Activated naive CD8-positive, alpha-beta T cell treated with anti-CD3 and anti-CD28 coated beads for 36 hours (primary cell): ENCODE data around the gene CLEC16A. TPM values are rescaled to one million over a fixed set of nuclear protein-coding genes. Genes with fewer than 3 reads are reported as not detected.

Source experiments
- DNase-seq: peaks from one replicate; pipeline ENCODE4 v3.0.0; 2021
- H3K27ac Mint-ChIP-seq: one replicate; pipeline ENCODE4 v1.8.0; 2022; ENCODE audit warnings: mild to moderate bottlenecking, moderate library complexity, mixed read lengths
- H3K27me3 Mint-ChIP-seq: one replicate; pipeline ENCODE4 v1.8.0; 2022; ENCODE audit warnings: mild to moderate bottlenecking, mixed read lengths
- H3K36me3 Mint-ChIP-seq: one replicate; pipeline ENCODE4 v1.8.0; 2021; ENCODE audit warnings: mild to moderate bottlenecking, mixed read lengths
- H3K4me1 Mint-ChIP-seq: one replicate; pipeline ENCODE4 v1.8.0; 2021; ENCODE audit warnings: mixed read lengths
- H3K4me3 Mint-ChIP-seq: one replicate; pipeline ENCODE4 v1.8.0; 2022; ENCODE audit warnings: mild to moderate bottlenecking, moderate library complexity, mixed read lengths
- H3K9me3 Mint-ChIP-seq: one replicate; pipeline ENCODE4 v1.8.0; 2022; ENCODE audit warnings: mixed read lengths
- total RNA-seq, 2 experiments: library from RNA; stranded (reverse); gene quantifications; one replicate each; pipeline ENCODE4 v1.2.3, GENCODE V29; 2021

The CLEC16A gene
- total RNA-seq, 2 experiments from 2014 or later = 20.4 to 21.3 TPM

GRCh38 chr16:11014136-11014535 lies 69.8 kb downstream of the CLEC16A start:
- H3K4me3 Mint-ChIP-seq = no peak overlapping the region
- H3K9me3 Mint-ChIP-seq = no peaks in the 10 kb centered on the region
- H3K27me3 Mint-ChIP-seq = no peaks in the 10 kb centered on the region
- H3K27ac Mint-ChIP-seq = no peak overlapping the region
- H3K4me1 Mint-ChIP-seq = peaks cover 6% of the 10 kb centered on the region
- H3K36me3 Mint-ChIP-seq = peaks cover 4% of the 10 kb centered on the region
- DNase-seq = no peak

- peaks cover 4% of the 10 kb centered on the region for H3K36me3 Mint-ChIP-seq
- no peak overlapping the region for H3K27ac Mint-ChIP-seq
- no peak overlapping the region for H3K4me3 Mint-ChIP-seq
- peaks cover 6% of the 10 kb centered on the region for H3K4me1 Mint-ChIP-seq
- no peak for DNase-seq
- H3K27me3 Mint-ChIP-seq = no peaks in the 10 kb centered on the region
- H3K9me3 Mint-ChIP-seq = no peaks in the 10 kb centered on the region
Measured at GRCh38 chr16:11015076-11015475, 70.7 kb downstream of the CLEC16A start.

GRCh38 chr16:11015607-11016006 lies 71.2 kb downstream of the CLEC16A start:
- Mint-ChIP-seq H3K27ac (no peak overlapping the region), H3K4me1 (peaks cover 6% of the 10 kb centered on the region), H3K9me3 (no peaks in the 10 kb centered on the region), H3K36me3 (peaks cover 6% of the 10 kb centered on the region), H3K27me3 (no peaks in the 10 kb centered on the region), H3K4me3 (no peak overlapping the region)
- no peak for DNase-seq

- Mint-ChIP-seq H3K4me3 (no peak overlapping the region), H3K27me3 (no peaks in the 10 kb centered on the region), H3K4me1 (peaks cover 6% of the 10 kb centered on the region), H3K9me3 (no peaks in the 10 kb centered on the region), H3K36me3 (peaks cover 13% of the 10 kb centered on the region), H3K27ac (no peak overlapping the region)
- no peak for DNase-seq
Measured at GRCh38 chr16:11016524-11016988, 72.2 kb downstream of the CLEC16A start.

GRCh38 chr16:11016993-11017392 lies 72.6 kb downstream of the CLEC16A start:
- Mint-ChIP-seq H3K27me3 (no peaks in the 10 kb centered on the region), H3K27ac (no peak overlapping the region), H3K36me3 (peaks cover 13% of the 10 kb centered on the region), H3K9me3 (no peaks in the 10 kb centered on the region), H3K4me1 (peaks cover 6% of the 10 kb centered on the region), H3K4me3 (no peak overlapping the region)
- peak; percentile 24 for DNase-seq

- Mint-ChIP-seq H3K27ac (no peak overlapping the region), H3K27me3 (no peaks in the 10 kb centered on the region), H3K36me3 (peaks cover 15% of the 10 kb centered on the region), H3K9me3 (no peaks in the 10 kb centered on the region), H3K4me3 (no peak overlapping the region), H3K4me1 (peaks cover 6% of the 10 kb centered on the region)
- no peak for DNase-seq
Measured at GRCh38 chr16:11017499-11017898, 73.1 kb downstream of the CLEC16A start.

- Mint-ChIP-seq H3K9me3 (peaks cover 8% of the 10 kb centered on the region), H3K27me3 (no peaks in the 10 kb centered on the region), H3K4me1 (peaks cover 6% of the 10 kb centered on the region), H3K36me3 (peaks cover 42% of the 10 kb centered on the region), H3K27ac (no peak overlapping the region), H3K4me3 (no peak overlapping the region)
- no peak for DNase-seq
Measured at GRCh38 chr16:11020388-11020787, 76.0 kb downstream of the CLEC16A start.

- no peaks in the 10 kb centered on the region for H3K27me3 Mint-ChIP-seq
- no peak for DNase-seq
- no peak overlapping the region for H3K27ac Mint-ChIP-seq
- H3K4me1 Mint-ChIP-seq = peaks cover 6% of the 10 kb centered on the region
- H3K36me3 Mint-ChIP-seq = peaks cover 47% of the 10 kb centered on the region
- H3K4me3 Mint-ChIP-seq = no peak overlapping the region
- peaks cover 10% of the 10 kb centered on the region for H3K9me3 Mint-ChIP-seq
Measured at GRCh38 chr16:11020792-11021551, 76.6 kb downstream of the CLEC16A start.

GRCh38 chr16:11022002-11022401 lies 77.6 kb downstream of the CLEC16A start:
- H3K9me3 Mint-ChIP-seq = peaks cover 20% of the 10 kb centered on the region
- H3K27me3 Mint-ChIP-seq = no peaks in the 10 kb centered on the region
- no peak overlapping the region for H3K27ac Mint-ChIP-seq
- no peak for DNase-seq
- H3K36me3 Mint-ChIP-seq = peaks cover 58% of the 10 kb centered on the region
- no peak overlapping the region for H3K4me3 Mint-ChIP-seq
- peaks cover 5% of the 10 kb centered on the region for H3K4me1 Mint-ChIP-seq

- Mint-ChIP-seq H3K27me3 (no peaks in the 10 kb centered on the region), H3K4me3 (no peak overlapping the region), H3K27ac (no peak overlapping the region), H3K4me1 (no peaks in the 10 kb centered on the region), H3K9me3 (peaks cover 21% of the 10 kb centered on the region), H3K36me3 (peaks cover 72% of the 10 kb centered on the region)
- DNase-seq = no peak
Measured at GRCh38 chr16:11023262-11024039, 79.1 kb downstream of the CLEC16A start.

GRCh38 chr16:11024333-11025053 lies 80.1 kb downstream of the CLEC16A start:
- no peak for DNase-seq
- peaks cover 79% of the 10 kb centered on the region for H3K36me3 Mint-ChIP-seq

GRCh38 chr16:11025120-11025531 lies 80.8 kb downstream of the CLEC16A start:
- Mint-ChIP-seq H3K4me3 (no peak overlapping the region), H3K27ac (no peak overlapping the region), H3K4me1 (no peaks in the 10 kb centered on the region), H3K9me3 (peaks cover 26% of the 10 kb centered on the region), H3K27me3 (no peaks in the 10 kb centered on the region), H3K36me3 (peaks cover 84% of the 10 kb centered on the region)
- no peak for DNase-seq

More at GRCh38 chr16:11024333-11025053, 80.1 kb downstream of the CLEC16A start:
- Mint-ChIP-seq H3K27me3 (no peaks in the 10 kb centered on the region), H3K9me3 (peaks cover 26% of the 10 kb centered on the region), H3K4me1 (no peaks in the 10 kb centered on the region), H3K27ac (no peak overlapping the region), H3K4me3 (no peak overlapping the region)

GRCh38 chr16:11029948-11030347 lies 85.6 kb downstream of the CLEC16A start:
- Mint-ChIP-seq H3K27me3 (no peaks in the 10 kb centered on the region), H3K27ac (no peak overlapping the region), H3K9me3 (peaks cover 19% of the 10 kb centered on the region), H3K4me1 (no peaks in the 10 kb centered on the region), H3K4me3 (no peak overlapping the region), H3K36me3 (peaks cover 63% of the 10 kb centered on the region)
- no peak for DNase-seq

GRCh38 chr16:11030990-11031510 lies 86.7 kb downstream of the CLEC16A start:
- no peak overlapping the region for H3K4me3 Mint-ChIP-seq
- no peaks in the 10 kb centered on the region for H3K27me3 Mint-ChIP-seq
- peaks cover 53% of the 10 kb centered on the region for H3K36me3 Mint-ChIP-seq
- H3K4me1 Mint-ChIP-seq = no peaks in the 10 kb centered on the region
- H3K9me3 Mint-ChIP-seq = peaks cover 15% of the 10 kb centered on the region
- no peak for DNase-seq
- H3K27ac Mint-ChIP-seq = no peak overlapping the region
